K562 (cell line): ENCODE data around the gene CSTB. TPM values are rescaled to one million over a fixed set of nuclear protein-coding genes. Genes with fewer than 3 reads are reported as not detected.

Experiments
- NR2F6 ChIP-seq: fragments of 450-650 bp; formaldehyde crosslinking; IDR thresholded peaks from 2 replicates; pipeline ENCODE4 v1.4.0; 2020; ENCODE audit warnings: mild to moderate bottlenecking
- SMARCB1 ChIP-seq: IDR thresholded peaks from 2 replicates; pipeline ENCODE4 v1.6.1; 2011; ENCODE audit warnings: improper control_type of control experiment, low read depth; ENCODE audit not compliant: insufficient read length
- ZKSCAN3 ChIP-seq: fragments of 250-450 bp; sonication (Bioruptor Pico); IDR thresholded peaks from 2 replicates; pipeline ENCODE4 v1.4.0; 2020
- ZNF24 ChIP-seq: fragments of 450-650 bp; IDR thresholded peaks from 2 replicates; pipeline ENCODE4 v1.6.1; 2016
- ZNF830 ChIP-seq: fragments of 250-450 bp; sonication (Bioruptor Pico); IDR thresholded peaks from 2 replicates; pipeline ENCODE4 v1.5.0; 2021; ENCODE audit warnings: mild to moderate bottlenecking
- polyA plus RNA-seq, 8 experiments: library from polyadenylated mRNA; depleted of rRNA in 4 of 8; stranded (reverse) in 5 of 8; unstranded in 3 of 8; fragments of >200 nt; fragmentation: Nextera tagmentation in 2 of 8; fragmentation: Illumina TruSeq in 1 of 8; extraction: Ambion mirVana in 2 of 8; extraction: Trizol in 1 of 8; gene quantifications; 2 replicates each; pipeline versions ENCODE4 v1.2.1 to v1.2.3, GENCODE V29; 2011 to 2014; ENCODE audit warnings: inconsistent platforms in 1 of 8, missing spikeins in 1 of 8
- total RNA-seq, 7 experiments: library from RNA; depleted of rRNA in 6 of 7; stranded (reverse); fragments of >200 nt in 6 of 7; fragmentation: Illumina TruSeq in 2 of 7; extraction: Trizol in 2 of 7; gene quantifications; 2 replicates each; pipeline versions ENCODE4 v1.2.1 to v1.2.3, GENCODE V29; 2011 to 2021; ENCODE audit warnings: low replicate concordance in 1 of 7
- TF ChIP-seq, protein P1 (sequence below): sonication (generic); formaldehyde crosslinking; IDR thresholded peaks from 2 replicates; pipeline ENCODE4 v1.8.0; 2022; ENCODE audit warnings: missing genetic modification reagents, mild to moderate bottlenecking, borderline replicate concordance
- TF ChIP-seq, protein P2 (sequence below): fragments of 450-650 bp; IDR thresholded peaks from 2 replicates; pipeline ENCODE4 v1.6.1; 2016; ENCODE audit warnings: borderline replicate concordance
- TF ChIP-seq, protein P3 (sequence below): IDR thresholded peaks from 2 replicates; pipeline ENCODE4 v1.6.1; 2011; ENCODE audit not compliant: insufficient read length; ENCODE audit errors: extremely low read depth
- TF ChIP-seq, protein P4 (sequence below): fragments of 450-650 bp; IDR thresholded peaks from 2 replicates; pipeline ENCODE4 v1.6.1; 2016; ENCODE audit warnings: mild to moderate bottlenecking
- TF ChIP-seq, protein P5 (sequence below): sonication (generic); formaldehyde crosslinking; IDR thresholded peaks from 2 replicates; pipeline ENCODE4 v1.8.0; 2022; ENCODE audit warnings: mild to moderate bottlenecking, missing genetic modification reagents
- TF ChIP-seq, protein P6 (sequence below): IDR thresholded peaks from 3 replicates; pipeline ENCODE4 v1.6.1; 2011; ENCODE audit warnings: borderline replicate concordance, mild to moderate bottlenecking, moderate library complexity; ENCODE audit not compliant: insufficient read length; ENCODE audit errors: extremely low read depth

Gene CSTB
- total and polyA plus RNA-seq, 9 of the 15 experiments (the other 6 are each of a cell fraction or from before 2014, with no cell fraction given), result 12.4 to 65.0 (median 31.7) TPM

DNA sequence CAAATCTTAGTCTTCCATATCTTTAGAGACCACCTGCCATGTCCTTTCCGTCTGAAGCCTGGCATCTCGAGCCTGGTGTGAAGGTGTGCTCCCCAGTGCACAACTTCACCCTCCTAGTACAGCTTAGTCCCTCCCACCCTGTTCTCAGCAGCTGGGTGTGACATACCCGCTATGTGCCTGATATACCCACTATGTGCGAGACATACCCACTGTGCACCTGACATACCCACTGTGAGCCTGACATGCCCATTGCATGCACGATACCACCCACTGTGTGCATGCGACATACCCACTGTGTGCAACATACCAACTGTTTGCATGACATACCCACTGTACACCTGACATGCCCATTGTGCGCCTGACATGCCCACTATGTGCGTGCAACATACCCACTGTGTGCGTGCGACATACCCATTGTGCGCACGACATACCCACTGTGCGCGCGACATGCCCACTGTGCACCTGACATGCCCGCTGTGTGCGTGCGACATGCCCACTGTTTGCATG, 10.2 kb upstream of the CSTB start (continued):
- TF ChIP-seq, protein P1, sequence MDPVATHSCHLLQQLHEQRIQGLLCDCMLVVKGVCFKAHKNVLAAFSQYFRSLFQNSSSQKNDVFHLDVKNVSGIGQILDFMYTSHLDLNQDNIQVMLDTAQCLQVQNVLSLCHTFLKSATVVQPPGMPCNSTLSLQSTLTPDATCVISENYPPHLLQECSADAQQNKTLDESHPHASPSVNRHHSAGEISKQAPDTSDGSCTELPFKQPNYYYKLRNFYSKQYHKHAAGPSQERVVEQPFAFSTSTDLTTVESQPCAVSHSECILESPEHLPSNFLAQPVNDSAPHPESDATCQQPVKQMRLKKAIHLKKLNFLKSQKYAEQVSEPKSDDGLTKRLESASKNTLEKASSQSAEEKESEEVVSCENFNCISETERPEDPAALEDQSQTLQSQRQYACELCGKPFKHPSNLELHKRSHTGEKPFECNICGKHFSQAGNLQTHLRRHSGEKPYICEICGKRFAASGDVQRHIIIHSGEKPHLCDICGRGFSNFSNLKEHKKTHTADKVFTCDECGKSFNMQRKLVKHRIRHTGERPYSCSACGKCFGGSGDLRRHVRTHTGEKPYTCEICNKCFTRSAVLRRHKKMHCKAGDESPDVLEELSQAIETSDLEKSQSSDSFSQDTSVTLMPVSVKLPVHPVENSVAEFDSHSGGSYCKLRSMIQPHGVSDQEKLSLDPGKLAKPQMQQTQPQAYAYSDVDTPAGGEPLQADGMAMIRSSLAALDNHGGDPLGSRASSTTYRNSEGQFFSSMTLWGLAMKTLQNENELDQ (CRISPR knock-in tag), result no peak
- TF ChIP-seq NR2F6 (CRISPR knock-in tag), result no peak
- no peak for TF ChIP-seq ZNF830 (CRISPR knock-in tag)
- TF ChIP-seq ZNF24, result no peak
- TF ChIP-seq, protein P2, sequence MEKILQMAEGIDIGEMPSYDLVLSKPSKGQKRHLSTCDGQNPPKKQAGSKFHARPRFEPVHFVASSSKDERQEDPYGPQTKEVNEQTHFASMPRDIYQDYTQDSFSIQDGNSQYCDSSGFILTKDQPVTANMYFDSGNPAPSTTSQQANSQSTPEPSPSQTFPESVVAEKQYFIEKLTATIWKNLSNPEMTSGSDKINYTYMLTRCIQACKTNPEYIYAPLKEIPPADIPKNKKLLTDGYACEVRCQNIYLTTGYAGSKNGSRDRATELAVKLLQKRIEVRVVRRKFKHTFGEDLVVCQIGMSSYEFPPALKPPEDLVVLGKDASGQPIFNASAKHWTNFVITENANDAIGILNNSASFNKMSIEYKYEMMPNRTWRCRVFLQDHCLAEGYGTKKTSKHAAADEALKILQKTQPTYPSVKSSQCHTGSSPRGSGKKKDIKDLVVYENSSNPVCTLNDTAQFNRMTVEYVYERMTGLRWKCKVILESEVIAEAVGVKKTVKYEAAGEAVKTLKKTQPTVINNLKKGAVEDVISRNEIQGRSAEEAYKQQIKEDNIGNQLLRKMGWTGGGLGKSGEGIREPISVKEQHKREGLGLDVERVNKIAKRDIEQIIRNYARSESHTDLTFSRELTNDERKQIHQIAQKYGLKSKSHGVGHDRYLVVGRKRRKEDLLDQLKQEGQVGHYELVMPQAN, result no peak
- TF ChIP-seq, protein P3, sequence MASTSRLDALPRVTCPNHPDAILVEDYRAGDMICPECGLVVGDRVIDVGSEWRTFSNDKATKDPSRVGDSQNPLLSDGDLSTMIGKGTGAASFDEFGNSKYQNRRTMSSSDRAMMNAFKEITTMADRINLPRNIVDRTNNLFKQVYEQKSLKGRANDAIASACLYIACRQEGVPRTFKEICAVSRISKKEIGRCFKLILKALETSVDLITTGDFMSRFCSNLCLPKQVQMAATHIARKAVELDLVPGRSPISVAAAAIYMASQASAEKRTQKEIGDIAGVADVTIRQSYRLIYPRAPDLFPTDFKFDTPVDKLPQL, result no peak
- TF ChIP-seq SMARCB1, result no peak
- TF ChIP-seq, protein P4, sequence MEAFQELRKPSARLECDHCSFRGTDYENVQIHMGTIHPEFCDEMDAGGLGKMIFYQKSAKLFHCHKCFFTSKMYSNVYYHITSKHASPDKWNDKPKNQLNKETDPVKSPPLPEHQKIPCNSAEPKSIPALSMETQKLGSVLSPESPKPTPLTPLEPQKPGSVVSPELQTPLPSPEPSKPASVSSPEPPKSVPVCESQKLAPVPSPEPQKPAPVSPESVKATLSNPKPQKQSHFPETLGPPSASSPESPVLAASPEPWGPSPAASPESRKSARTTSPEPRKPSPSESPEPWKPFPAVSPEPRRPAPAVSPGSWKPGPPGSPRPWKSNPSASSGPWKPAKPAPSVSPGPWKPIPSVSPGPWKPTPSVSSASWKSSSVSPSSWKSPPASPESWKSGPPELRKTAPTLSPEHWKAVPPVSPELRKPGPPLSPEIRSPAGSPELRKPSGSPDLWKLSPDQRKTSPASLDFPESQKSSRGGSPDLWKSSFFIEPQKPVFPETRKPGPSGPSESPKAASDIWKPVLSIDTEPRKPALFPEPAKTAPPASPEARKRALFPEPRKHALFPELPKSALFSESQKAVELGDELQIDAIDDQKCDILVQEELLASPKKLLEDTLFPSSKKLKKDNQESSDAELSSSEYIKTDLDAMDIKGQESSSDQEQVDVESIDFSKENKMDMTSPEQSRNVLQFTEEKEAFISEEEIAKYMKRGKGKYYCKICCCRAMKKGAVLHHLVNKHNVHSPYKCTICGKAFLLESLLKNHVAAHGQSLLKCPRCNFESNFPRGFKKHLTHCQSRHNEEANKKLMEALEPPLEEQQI, result no peak
- TF ChIP-seq ZKSCAN3, result no peak
- TF ChIP-seq, protein P5, sequence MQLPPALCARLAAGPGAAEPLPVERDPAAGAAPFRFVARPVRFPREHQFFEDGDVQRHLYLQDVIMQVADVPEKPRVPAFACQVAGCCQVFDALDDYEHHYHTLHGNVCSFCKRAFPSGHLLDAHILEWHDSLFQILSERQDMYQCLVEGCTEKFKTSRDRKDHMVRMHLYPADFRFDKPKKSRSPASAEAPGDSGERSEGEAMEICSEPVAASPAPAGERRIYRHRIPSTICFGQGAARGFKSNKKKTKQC (CRISPR knock-in tag), result 0 out of 2 replicates have a peak, but pooled peaks have one; percentile 21
- TF ChIP-seq, protein P6, sequence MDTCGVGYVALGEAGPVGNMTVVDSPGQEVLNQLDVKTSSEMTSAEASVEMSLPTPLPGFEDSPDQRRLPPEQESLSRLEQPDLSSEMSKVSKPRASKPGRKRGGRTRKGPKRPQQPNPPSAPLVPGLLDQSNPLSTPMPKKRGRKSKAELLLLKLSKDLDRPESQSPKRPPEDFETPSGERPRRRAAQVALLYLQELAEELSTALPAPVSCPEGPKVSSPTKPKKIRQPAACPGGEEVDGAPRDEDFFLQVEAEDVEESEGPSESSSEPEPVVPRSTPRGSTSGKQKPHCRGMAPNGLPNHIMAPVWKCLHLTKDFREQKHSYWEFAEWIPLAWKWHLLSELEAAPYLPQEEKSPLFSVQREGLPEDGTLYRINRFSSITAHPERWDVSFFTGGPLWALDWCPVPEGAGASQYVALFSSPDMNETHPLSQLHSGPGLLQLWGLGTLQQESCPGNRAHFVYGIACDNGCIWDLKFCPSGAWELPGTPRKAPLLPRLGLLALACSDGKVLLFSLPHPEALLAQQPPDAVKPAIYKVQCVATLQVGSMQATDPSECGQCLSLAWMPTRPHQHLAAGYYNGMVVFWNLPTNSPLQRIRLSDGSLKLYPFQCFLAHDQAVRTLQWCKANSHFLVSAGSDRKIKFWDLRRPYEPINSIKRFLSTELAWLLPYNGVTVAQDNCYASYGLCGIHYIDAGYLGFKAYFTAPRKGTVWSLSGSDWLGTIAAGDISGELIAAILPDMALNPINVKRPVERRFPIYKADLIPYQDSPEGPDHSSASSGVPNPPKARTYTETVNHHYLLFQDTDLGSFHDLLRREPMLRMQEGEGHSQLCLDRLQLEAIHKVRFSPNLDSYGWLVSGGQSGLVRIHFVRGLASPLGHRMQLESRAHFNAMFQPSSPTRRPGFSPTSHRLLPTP, result no peak
- TF ChIP-seq, all 486 proteins: peak for 9
